SK-N-SH treated with all-trans-retinoic acid at 6 μM for 48 hours (cell line): ENCODE results near the gene ZNF155.
A peak's percentile ranks its signal among the peaks of the same experiment; 100 is the strongest.

Experiments used
- ATAC-seq: fragments of 200-7000 bp; cut with Tn5 transposase; 3 replicates; pipeline ENCODE4 v1.9.1; 2020; ENCODE audit warnings: mild to moderate bottlenecking, moderate library complexity
- ARNTL ChIP-seq: fragments of 450-650 bp; formaldehyde crosslinking; IDR thresholded peaks from 2 replicates; pipeline ENCODE4 v1.5.0; 2020; ENCODE audit warnings: low read depth, mild to moderate bottlenecking, moderate library complexity, borderline replicate concordance
- BACH2 ChIP-seq: fragments of 250-450 bp; sonication (Bioruptor Pico); IDR thresholded peaks from 2 replicates; pipeline ENCODE4 v1.9.0; 2021; ENCODE audit warnings: mild to moderate bottlenecking, borderline replicate concordance
- CSDC2 ChIP-seq: fragments of 250-450 bp; sonication (Bioruptor Pico); IDR thresholded peaks from 2 replicates; pipeline ENCODE4 v1.5.0; 2020; ENCODE audit warnings: mild to moderate bottlenecking, moderate library complexity
- GLIS3 ChIP-seq: fragments of 250-450 bp; sonication (Bioruptor Pico); IDR thresholded peaks from 2 replicates; pipeline ENCODE4 v1.5.0; 2020; ENCODE audit warnings: mild to moderate bottlenecking, moderate library complexity
- ISL1 ChIP-seq: fragments of 250-450 bp; sonication (Bioruptor Pico); IDR thresholded peaks from 2 replicates; pipeline ENCODE4 v2.1.2; 2022; ENCODE audit warnings: mild to moderate bottlenecking, moderate library complexity
- OSR1 ChIP-seq: fragments of 250-450 bp; sonication (Bioruptor Pico); IDR thresholded peaks from 2 replicates; pipeline ENCODE4 v1.8.0; 2022; ENCODE audit warnings: moderate library complexity, mild to moderate bottlenecking, inconsistent platforms
- POU6F1 ChIP-seq: fragments of 250-450 bp; sonication (Bioruptor Pico); IDR thresholded peaks from 2 replicates; pipeline ENCODE4 v1.8.0; 2021; ENCODE audit warnings: low read depth, mild to moderate bottlenecking, moderate library complexity, borderline replicate concordance
- PPARA ChIP-seq: fragments of 250-450 bp; sonication (Bioruptor Pico); IDR thresholded peaks from 2 replicates; pipeline ENCODE4 v1.5.0; 2020; ENCODE audit warnings: mild to moderate bottlenecking, borderline replicate concordance
- RARB ChIP-seq: fragments of 250-450 bp; sonication (Bioruptor Pico); IDR thresholded peaks from 2 replicates; pipeline ENCODE4 v1.8.0; 2021; ENCODE audit warnings: mild to moderate bottlenecking, moderate library complexity
- SNAI2 ChIP-seq: fragments of 250-450 bp; sonication (Bioruptor Pico); IDR thresholded peaks from 2 replicates; pipeline ENCODE4 v1.5.0; 2020; ENCODE audit warnings: mild to moderate bottlenecking, moderate library complexity
- TCF4 ChIP-seq: fragments of 250-450 bp; sonication (Bioruptor Pico); IDR thresholded peaks from 2 replicates; pipeline ENCODE4 v1.8.0; 2021; ENCODE audit warnings: mild to moderate bottlenecking, moderate library complexity, borderline replicate concordance
- TOX ChIP-seq: fragments of 250-450 bp; sonication (Bioruptor Pico); IDR thresholded peaks from 2 replicates; pipeline ENCODE4 v1.8.0; 2021; ENCODE audit warnings: mild to moderate bottlenecking, moderate library complexity, borderline replicate concordance
- TSHZ2 ChIP-seq: fragments of 250-450 bp; sonication (Bioruptor Pico); IDR thresholded peaks from 2 replicates; pipeline ENCODE4 v1.5.0; 2020; ENCODE audit warnings: mild to moderate bottlenecking, moderate library complexity
- ZC3H10 ChIP-seq: fragments of 250-450 bp; sonication (Bioruptor Pico); IDR thresholded peaks from 2 replicates; pipeline ENCODE4 v1.5.1; 2021; ENCODE audit warnings: mild to moderate bottlenecking, moderate library complexity
- ZFP3 ChIP-seq: fragments of 250-450 bp; sonication (Bioruptor Pico); IDR thresholded peaks from 2 replicates; pipeline ENCODE4 v1.5.0; 2020; ENCODE audit warnings: mild to moderate bottlenecking, moderate library complexity
- ZFP30 ChIP-seq: fragments of 450-650 bp; formaldehyde crosslinking; IDR thresholded peaks from 2 replicates; pipeline ENCODE4 v1.5.0; 2022; ENCODE audit warnings: mild to moderate bottlenecking, moderate library complexity
- ZNF565 ChIP-seq: fragments of 450-650 bp; formaldehyde crosslinking; conservative IDR thresholded peaks from 2 replicates; pipeline ENCODE4 v1.5.0; 2020; ENCODE audit warnings: low read depth, mild to moderate bottlenecking, moderate library complexity
- ZNF70 ChIP-seq: fragments of 450-650 bp; formaldehyde crosslinking; IDR thresholded peaks from 2 replicates; pipeline ENCODE4 v1.5.0; 2020; ENCODE audit warnings: mild to moderate bottlenecking, moderate library complexity
- ZNF8 ChIP-seq: fragments of 450-650 bp; formaldehyde crosslinking; IDR thresholded peaks from 2 replicates; pipeline ENCODE4 v1.5.0; 2020; ENCODE audit warnings: mild to moderate bottlenecking, moderate library complexity
- TF ChIP-seq, protein P1 (sequence below): fragments of 250-450 bp; sonication (Bioruptor Pico); IDR thresholded peaks from 2 replicates; pipeline ENCODE4 v1.5.1; 2021; ENCODE audit warnings: mild to moderate bottlenecking, moderate library complexity
- TF ChIP-seq, protein P2 (sequence below): fragments of 250-450 bp; sonication (Bioruptor Pico); IDR thresholded peaks from 2 replicates; pipeline ENCODE4 v1.5.1; 2020; ENCODE audit warnings: low read depth, mild to moderate bottlenecking, moderate library complexity

The ZNF155 gene

GRCh38 chr19:43976732-43977131 lies 7.3 kb upstream of the ZNF155 start:
- TF ChIP-seq GLIS3 (CRISPR knock-in tag) (no peak), ISL1 (CRISPR knock-in tag) (no peak), ZNF8 (CRISPR knock-in tag) (no peak), ZNF70 (no peak)
- no peak for ATAC-seq

- TF ChIP-seq ARNTL (CRISPR knock-in tag) (no peak), CSDC2 (CRISPR knock-in tag) (no peak), SNAI2 (CRISPR knock-in tag) (no peak), ZFP3 (no peak), TSHZ2 (no peak), GLIS3 (CRISPR knock-in tag) (no peak), POU6F1 (CRISPR knock-in tag) (no peak), ISL1 (CRISPR knock-in tag) (no peak)
- TF ChIP-seq, protein P1, sequence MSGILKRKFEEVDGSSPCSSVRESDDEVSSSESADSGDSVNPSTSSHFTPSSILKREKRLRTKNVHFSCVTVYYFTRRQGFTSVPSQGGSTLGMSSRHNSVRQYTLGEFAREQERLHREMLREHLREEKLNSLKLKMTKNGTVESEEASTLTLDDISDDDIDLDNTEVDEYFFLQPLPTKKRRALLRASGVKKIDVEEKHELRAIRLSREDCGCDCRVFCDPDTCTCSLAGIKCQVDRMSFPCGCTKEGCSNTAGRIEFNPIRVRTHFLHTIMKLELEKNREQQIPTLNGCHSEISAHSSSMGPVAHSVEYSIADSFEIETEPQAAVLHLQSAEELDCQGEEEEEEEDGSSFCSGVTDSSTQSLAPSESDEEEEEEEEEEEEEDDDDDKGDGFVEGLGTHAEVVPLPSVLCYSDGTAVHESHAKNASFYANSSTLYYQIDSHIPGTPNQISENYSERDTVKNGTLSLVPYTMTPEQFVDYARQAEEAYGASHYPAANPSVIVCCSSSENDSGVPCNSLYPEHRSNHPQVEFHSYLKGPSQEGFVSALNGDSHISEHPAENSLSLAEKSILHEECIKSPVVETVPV (CRISPR knock-in tag), result no peak
- TF ChIP-seq, all 23 proteins: peak for 0
- no peak for ATAC-seq
These were observed 460 bp upstream of the ZNF155 start for GRCh38 chr19:43983544-43983911.

- TF ChIP-seq CSDC2 (CRISPR knock-in tag) (no peak), ARNTL (CRISPR knock-in tag) (no peak), ZNF70 (no peak), SNAI2 (CRISPR knock-in tag) (no peak), GLIS3 (CRISPR knock-in tag) (no peak), ISL1 (CRISPR knock-in tag) (no peak), TOX (CRISPR knock-in tag) (no peak), POU6F1 (CRISPR knock-in tag) (no peak), PPARA (CRISPR knock-in tag) (no peak), ZNF8 (CRISPR knock-in tag) (no peak)
- TF ChIP-seq, protein P2, sequence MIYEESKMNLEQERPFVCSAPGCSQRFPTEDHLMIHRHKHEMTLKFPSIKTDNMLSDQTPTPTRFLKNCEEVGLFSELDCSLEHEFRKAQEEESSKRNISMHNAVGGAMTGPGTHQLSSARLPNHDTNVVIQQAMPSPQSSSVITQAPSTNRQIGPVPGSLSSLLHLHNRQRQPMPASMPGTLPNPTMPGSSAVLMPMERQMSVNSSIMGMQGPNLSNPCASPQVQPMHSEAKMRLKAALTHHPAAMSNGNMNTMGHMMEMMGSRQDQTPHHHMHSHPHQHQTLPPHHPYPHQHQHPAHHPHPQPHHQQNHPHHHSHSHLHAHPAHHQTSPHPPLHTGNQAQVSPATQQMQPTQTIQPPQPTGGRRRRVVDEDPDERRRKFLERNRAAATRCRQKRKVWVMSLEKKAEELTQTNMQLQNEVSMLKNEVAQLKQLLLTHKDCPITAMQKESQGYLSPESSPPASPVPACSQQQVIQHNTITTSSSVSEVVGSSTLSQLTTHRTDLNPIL (CRISPR knock-in tag), result no peak
- ATAC-seq, result peak; percentile 59
These were observed 656 bp downstream of the ZNF155 start for GRCh38 chr19:43984687-43985000.

DNA sequence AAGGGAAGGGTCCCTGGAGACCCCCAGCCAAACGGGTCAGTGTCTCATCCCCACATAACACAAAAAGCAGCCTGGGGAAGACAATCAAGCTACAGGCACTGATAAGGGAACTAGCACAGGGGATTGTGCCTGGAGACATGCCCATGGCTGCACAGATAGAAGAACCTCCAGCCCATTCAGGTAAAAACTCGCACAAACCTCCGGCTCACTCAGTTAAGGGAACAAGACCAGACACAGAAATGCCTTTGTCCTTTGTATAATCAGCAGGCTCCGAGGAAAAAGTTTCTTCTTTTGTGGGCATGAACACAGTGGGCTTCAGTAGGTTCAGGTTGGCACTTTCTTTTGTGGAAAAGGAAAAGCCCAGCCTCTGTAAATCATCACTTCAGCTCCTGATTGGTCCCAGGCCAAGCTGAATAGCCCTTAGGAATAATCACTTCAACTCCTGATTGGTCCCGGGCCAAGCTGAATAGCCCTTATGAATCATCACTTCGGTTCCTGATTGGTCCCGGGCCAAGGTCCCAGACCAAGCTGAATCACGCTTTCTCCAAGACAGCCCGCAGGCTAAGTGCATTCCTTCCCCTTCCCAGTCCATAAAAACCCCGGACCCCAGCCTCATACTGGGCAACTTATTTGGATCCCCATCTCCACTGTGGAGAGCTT lies 13.8 kb downstream of the ZNF155 start:
- no peak for ATAC-seq
- TF ChIP-seq OSR1 (no peak), RARB (CRISPR knock-in tag) (no peak), BACH2 (CRISPR knock-in tag) (no peak), SNAI2 (CRISPR knock-in tag) (no peak), ZNF565 (CRISPR knock-in tag) (no peak), GLIS3 (CRISPR knock-in tag) (no peak), ZFP30 (CRISPR knock-in tag) (no peak), ARNTL (CRISPR knock-in tag) (no peak), TCF4 (CRISPR knock-in tag) (no peak), PPARA (CRISPR knock-in tag) (no peak), ZNF8 (CRISPR knock-in tag) (no peak), ZC3H10 (CRISPR knock-in tag) (no peak), TOX (CRISPR knock-in tag) (no peak)
- TF ChIP-seq, protein P2 (CRISPR knock-in tag), result no peak
- TF ChIP-seq, protein P1 (CRISPR knock-in tag), result no peak
